HepG2 (cell line): ENCODE results near the gene CNTN2.

Experiments
- CBFB ChIP-seq: sonication (generic); formaldehyde crosslinking; IDR thresholded peaks from 2 replicates; pipeline ENCODE4 v1.4.0; 2020; ENCODE audit warnings: missing genetic modification reagents
- KDM2A ChIP-seq: sonication (generic); formaldehyde crosslinking; IDR thresholded peaks from 2 replicates; pipeline ENCODE4 v1.4.0; 2020; ENCODE audit warnings: low read depth, missing genetic modification reagents, borderline replicate concordance
- TFAP4 ChIP-seq: sonication (generic); IDR thresholded peaks from 2 replicates; pipeline ENCODE4 v1.6.1; 2016; ENCODE audit warnings: low read depth, borderline replicate concordance

GRCh38 chr1:205068001-205068400, 25.0 kb downstream of the CNTN2 start:
- TF ChIP-seq KDM2A (CRISPR knock-in tag) (no peak), CBFB (CRISPR knock-in tag) (no peak), TFAP4 (no peak)
